GM12801 (cell line): ENCODE measurements around the gene VPS41.

Experiments used
- TF ChIP-seq, protein P1 (sequence below): IDR thresholded peaks from one replicate; pipeline ENCODE4 v1.5.1; 2011; ENCODE audit warnings: control low read depth; ENCODE audit not compliant: insufficient read length; ENCODE audit errors: extremely low read depth

The VPS41 gene

DNA sequence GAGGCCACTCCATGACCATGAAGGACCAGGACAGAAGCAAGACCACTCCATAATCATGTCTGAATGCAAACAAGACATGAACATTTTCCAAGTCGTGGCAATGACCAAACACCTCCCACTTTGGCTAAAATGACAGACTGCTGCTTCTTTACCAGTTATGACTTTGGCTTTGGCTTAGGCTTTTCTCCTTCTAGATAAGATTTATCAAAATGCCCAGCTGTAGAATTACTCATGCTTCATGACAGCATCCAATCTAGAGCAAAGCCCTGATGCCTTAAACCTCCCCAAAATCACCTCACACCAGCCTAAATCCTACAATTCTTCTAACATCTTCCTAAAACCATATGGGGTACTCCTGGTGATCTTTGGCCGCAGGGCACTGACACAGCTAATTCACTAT, 102.1 kb downstream of the VPS41 start:
- TF ChIP-seq, protein P1, sequence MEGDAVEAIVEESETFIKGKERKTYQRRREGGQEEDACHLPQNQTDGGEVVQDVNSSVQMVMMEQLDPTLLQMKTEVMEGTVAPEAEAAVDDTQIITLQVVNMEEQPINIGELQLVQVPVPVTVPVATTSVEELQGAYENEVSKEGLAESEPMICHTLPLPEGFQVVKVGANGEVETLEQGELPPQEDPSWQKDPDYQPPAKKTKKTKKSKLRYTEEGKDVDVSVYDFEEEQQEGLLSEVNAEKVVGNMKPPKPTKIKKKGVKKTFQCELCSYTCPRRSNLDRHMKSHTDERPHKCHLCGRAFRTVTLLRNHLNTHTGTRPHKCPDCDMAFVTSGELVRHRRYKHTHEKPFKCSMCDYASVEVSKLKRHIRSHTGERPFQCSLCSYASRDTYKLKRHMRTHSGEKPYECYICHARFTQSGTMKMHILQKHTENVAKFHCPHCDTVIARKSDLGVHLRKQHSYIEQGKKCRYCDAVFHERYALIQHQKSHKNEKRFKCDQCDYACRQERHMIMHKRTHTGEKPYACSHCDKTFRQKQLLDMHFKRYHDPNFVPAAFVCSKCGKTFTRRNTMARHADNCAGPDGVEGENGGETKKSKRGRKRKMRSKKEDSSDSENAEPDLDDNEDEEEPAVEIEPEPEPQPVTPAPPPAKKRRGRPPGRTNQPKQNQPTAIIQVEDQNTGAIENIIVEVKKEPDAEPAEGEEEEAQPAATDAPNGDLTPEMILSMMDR, result no peak

DNA sequence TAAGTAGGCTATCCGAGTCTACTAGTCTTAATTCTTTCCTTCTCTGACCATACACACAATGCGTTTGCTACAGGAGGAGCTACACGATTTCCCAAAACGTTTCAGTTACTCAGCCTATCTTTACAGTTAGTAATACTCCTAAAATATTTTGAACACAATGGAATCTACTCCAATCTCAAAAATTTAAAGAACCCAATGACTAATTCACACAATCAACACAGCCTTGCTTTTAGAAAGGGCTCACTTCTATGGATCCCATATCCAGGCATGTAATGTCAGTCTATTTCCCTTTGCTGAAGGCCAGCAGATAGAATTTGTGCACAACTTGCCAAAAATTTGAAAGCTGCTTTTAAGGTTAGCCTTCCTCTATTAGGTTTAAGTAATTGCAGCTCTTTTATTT, 107.2 kb downstream of the VPS41 start:
- TF ChIP-seq, protein P1, result no peak

DNA sequence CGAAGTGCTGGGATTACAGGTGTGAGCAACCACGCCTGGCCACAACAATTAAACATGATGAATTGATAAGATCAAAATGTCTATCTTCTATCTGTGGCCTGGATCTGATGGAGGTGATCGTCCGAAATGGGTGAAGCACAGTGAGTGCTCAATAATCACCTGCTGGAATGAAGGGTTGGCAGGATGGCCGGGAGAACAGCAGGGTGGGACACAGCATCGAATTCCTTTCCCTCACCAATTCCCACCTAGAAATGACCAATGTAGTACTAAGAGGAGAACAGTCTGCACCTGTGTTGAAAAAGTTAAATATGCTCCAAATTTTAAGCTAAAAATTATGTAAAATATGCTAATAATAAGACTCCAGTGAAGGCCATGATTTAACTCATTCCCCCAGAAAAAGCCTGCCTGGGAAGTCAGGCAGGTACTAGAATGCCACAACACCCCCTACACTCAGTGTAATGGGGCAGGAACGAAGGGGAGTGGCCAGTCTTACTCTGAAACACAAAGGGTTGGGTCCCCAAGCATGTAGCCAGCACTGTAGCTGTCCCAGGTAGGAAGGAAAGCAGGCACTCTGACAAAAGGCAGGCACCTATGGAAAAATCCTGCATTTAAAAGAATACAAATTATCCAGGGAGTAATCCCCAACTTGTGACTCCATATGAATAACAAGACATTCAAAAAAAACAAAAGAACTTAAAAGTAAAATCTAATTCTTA, 110.3 kb downstream of the VPS41 start:
- TF ChIP-seq, protein P1, result no peak

DNA sequence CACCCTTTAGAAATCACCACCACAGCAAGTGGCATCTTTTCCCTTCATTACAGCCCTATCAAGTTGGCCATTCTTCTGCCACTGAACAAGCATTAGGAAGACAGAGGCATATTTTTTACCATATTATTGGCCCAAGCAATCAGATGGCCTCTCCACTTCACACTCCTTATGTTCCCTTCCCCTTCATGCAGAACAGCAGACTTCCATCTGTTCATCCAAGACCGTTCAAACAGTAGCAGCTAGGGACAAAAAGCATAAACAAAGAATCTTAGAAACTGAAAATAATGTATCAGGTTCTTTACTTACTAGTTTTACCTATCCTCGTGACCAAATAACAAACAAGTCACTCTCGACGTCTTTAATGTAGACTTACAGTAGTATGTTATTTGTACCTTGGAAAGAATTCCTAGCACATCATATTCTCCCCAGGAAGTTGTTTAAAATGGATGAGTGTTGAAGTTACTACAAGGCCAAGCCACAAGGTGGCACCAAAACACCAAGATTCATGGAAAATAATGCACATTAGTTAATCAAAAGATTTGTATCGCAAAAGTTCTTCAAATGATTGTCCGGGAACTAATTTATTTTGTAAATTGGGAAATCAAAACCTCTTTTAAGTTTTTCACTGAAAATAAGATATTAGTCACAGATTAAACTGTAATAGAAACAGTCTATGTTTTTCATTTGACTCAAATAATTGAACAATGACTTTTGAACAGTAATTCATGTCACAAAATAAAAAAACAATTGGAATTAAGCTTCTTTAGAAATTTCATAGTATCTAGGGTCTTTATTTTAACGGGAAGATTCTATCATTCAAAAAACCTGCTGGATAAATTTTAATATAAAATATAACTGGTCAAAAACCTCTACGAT, 112.1 kb downstream of the VPS41 start:
- TF ChIP-seq, protein P1, result no peak

DNA sequence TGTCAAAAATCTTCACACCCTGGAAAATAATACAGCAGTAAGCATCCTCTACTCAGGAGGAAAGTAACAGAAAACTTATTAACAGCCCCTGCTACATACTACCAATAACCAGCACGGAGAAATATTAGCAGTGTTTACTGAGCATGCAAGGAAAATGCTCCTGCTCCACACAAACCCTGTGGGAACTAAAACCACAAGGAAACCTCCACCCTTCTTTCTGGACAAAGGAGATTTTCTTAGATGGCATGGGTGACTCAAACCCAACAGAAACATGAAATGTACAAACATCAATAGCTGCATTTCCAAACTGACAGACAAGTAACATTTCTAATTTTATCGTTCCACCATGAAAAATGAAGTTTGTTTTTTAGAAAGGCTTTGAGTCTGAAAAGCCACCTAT, 113.4 kb downstream of the VPS41 start:
- TF ChIP-seq, protein P1, result no peak

DNA sequence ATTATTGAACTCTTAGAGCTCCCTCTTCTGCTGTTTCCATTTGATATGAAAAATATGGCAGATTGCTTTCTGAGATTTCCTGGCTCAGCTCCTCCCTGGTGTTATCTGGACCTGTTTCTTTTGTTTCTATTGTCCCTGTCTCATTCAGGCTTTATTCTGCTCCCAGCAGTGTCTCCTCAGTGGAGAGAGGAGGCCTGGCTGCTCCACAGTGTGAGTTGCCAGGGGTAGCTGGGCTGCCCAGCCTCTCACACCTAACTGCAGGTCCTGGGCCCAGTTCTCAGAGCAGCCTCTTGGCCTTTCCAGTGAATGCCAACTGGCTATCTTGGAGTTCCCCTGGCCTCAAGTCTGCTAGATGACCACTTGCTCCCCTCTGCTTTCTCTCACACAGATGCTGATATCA, 127.0 kb downstream of the VPS41 start:
- TF ChIP-seq, protein P1, result no peak

DNA sequence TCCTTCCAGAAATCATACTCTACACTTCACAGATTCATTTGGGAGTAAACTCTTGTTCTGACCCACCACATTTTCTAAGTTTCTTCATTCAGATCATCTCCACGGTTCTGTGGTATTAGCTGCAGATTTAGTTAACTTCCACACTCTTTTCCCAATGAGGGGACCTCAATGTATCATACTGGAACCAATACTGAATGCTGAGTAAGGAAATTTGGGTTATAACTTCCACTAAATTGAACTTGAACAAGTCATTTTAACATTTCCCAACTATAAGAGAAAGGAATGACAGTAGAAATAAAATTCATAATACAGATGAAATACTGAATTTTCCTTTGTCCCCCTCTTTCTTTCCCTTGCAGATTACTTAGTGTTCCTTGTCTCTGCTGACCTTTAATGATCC, 131.4 kb downstream of the VPS41 start:
- TF ChIP-seq, protein P1, result no peak
